Middle frontal gyrus (tissue), 1 donor: Measurements from ENCODE around the gene MRPL32.
A peak's percentile ranks its signal among the peaks of the same experiment; 100 is the strongest.

Experiments
- DNase-seq: peaks from one replicate; pipeline ENCODE4 v3.0.0-alpha.2; 2015; ENCODE audit warnings: low spot score; ENCODE audit errors: extremely low spot score

The MRPL32 gene

GRCh38 chr7:42964849-42965805 is 33.0 kb downstream of the MRPL32 start:
- peak; percentile 15 for DNase-seq

- DNase-seq = no peak
These were observed 35.2 kb downstream of the MRPL32 start for GRCh38 chr7:42967391-42967790.

GRCh38 chr7:42972699-42973500 is 40.7 kb downstream of the MRPL32 start:
- no peak for DNase-seq

GRCh38 chr7:42976371-42976770 is 44.2 kb downstream of the MRPL32 start:
- no peak for DNase-seq

- no peak for DNase-seq
These were observed 46.3 kb downstream of the MRPL32 start for GRCh38 chr7:42978496-42978895.

- DNase-seq = no peak
These were observed 47.9 kb downstream of the MRPL32 start for GRCh38 chr7:42980084-42980483.

GRCh38 chr7:42980514-42980913 is 48.3 kb downstream of the MRPL32 start:
- no peak for DNase-seq

GRCh38 chr7:42981601-42982000 is 49.4 kb downstream of the MRPL32 start:
- no peak for DNase-seq

GRCh38 chr7:42982604-42983115 is 50.5 kb downstream of the MRPL32 start:
- DNase-seq = no peak

GRCh38 chr7:42984137-42984536 is 52.0 kb downstream of the MRPL32 start:
- no peak for DNase-seq

- DNase-seq = no peak
These were observed 54.0 kb downstream of the MRPL32 start for GRCh38 chr7:42986213-42986612.

GRCh38 chr7:42986781-42987248 is 54.6 kb downstream of the MRPL32 start:
- DNase-seq = no peak
